SK-N-SH (cell line): ENCODE data around the gene TCN2. TPM values are rescaled to one million over a fixed set of nuclear protein-coding genes. Genes with fewer than 3 reads are reported as not detected.

ENCODE experiments used
- CTCF ChIA-PET: fragments of 300-600, 350-600 bp; formaldehyde crosslinking; extraction: SDS; loops from one replicate; lab custom pipeline; 2021; lab: Yijun Ruan, JAX
- POLR2A ChIA-PET: fragments of 350-600 bp; sonication (Branson Sonifier 250); formaldehyde crosslinking; extraction: SDS; loops from one replicate; lab custom pipeline; 2020; ENCODE audit warnings: antibody characterized with exemption, inconsistent platforms; lab: Yijun Ruan, JAX
- DNase-seq: peaks from one replicate; pipeline ENCODE4 v3.0.0; 2012
- H2AFZ ChIP-seq: fragments of 200-600 bp; sonication (generic); 2 replicates; pipeline ENCODE4 v1.8.1; 2016; ENCODE audit warnings: antibody characterized with exemption, mild to moderate bottlenecking, low read depth
- H3F3A ChIP-seq: fragments of 200-600 bp; sonication (generic); replicated peaks from 2 replicates; pipeline ENCODE3; 2016; ENCODE audit warnings: antibody characterized with exemption, mild to moderate bottlenecking; ENCODE audit not compliant: insufficient read depth
- H3K27ac ChIP-seq, 2 experiments: fragments of 200-500 bp in 1 of 2; fragments of 200-600 bp in 1 of 2; sonication (Bioruptor generic) in 1 of 2; sonication (generic), shearing (Covaris generic) in 1 of 2; 2 replicates each; pipeline versions ENCODE4 v1.5.1 to v1.6.1; 2014 to 2016; ENCODE audit warnings: low read depth in 2 of 2, inconsistent platforms in 1 of 2, low read length in 1 of 2, mild to moderate bottlenecking in 1 of 2, mixed read lengths in 1 of 2
- H3K27me3 ChIP-seq: fragments of 200-600 bp; sonication (generic), shearing (Covaris generic); 2 replicates; pipeline ENCODE4 v1.6.1; 2016; ENCODE audit warnings: mixed run types; ENCODE audit not compliant: insufficient read depth
- H3K36me3 ChIP-seq, 2 experiments: fragments of 200-500 bp in 1 of 2; fragments of 200-600 bp in 1 of 2; sonication (Bioruptor generic) in 1 of 2; sonication (generic) in 1 of 2; replicated peaks in 1 of 2; 2 replicates each; pipeline versions ENCODE3 to v1.5.1; 2014 to 2016; ENCODE audit warnings: low read length in 1 of 2, mild to moderate bottlenecking in 1 of 2; ENCODE audit not compliant: insufficient read depth in 2 of 2, control insufficient read depth in 1 of 2
- H3K4me1 ChIP-seq, 2 experiments: fragments of 200-500 bp in 1 of 2; fragments of 200-600 bp in 1 of 2; sonication (Bioruptor generic) in 1 of 2; sonication (generic), shearing (Covaris generic) in 1 of 2; 2 replicates each; pipeline versions ENCODE4 v1.5.1 to v1.6.1; 2014 to 2016; ENCODE audit warnings: low read depth in 1 of 2, low read length in 1 of 2, mixed run types in 1 of 2; ENCODE audit not compliant: insufficient read depth in 2 of 2, control insufficient read depth in 1 of 2
- H3K4me2 ChIP-seq: fragments of 200-600 bp; sonication (generic), shearing (Covaris generic); 2 replicates; pipeline ENCODE4 v1.6.1; 2017; ENCODE audit warnings: mixed run types
- H3K4me3 ChIP-seq, 2 experiments: fragments of 200-500 bp in 1 of 2; fragments of 200-600 bp in 1 of 2; sonication (Bioruptor generic) in 1 of 2; sonication (generic), shearing (Covaris generic) in 1 of 2; 2 replicates each; pipeline versions ENCODE4 v1.5.1 to v1.8.1; 2014 to 2016; ENCODE audit warnings: low read depth in 2 of 2, inconsistent platforms in 1 of 2, low read length in 1 of 2, mild to moderate bottlenecking in 1 of 2, mixed read lengths in 1 of 2, moderate library complexity in 1 of 2
- H3K79me2 ChIP-seq: fragments of 200-600 bp; sonication (generic); 2 replicates; pipeline ENCODE4 v1.8.1; 2017; ENCODE audit warnings: mild to moderate bottlenecking; ENCODE audit not compliant: insufficient read depth
- H3K9ac ChIP-seq: fragments of 200-600 bp; sonication (generic); 2 replicates; pipeline ENCODE4 v1.6.1; 2017; ENCODE audit warnings: mixed run types
- H3K9me2 ChIP-seq: fragments of 200-600 bp; sonication (generic); 2 replicates; pipeline ENCODE4 v1.6.1; 2017; ENCODE audit warnings: mixed run types
- H3K9me3 ChIP-seq: fragments of 200-600 bp; sonication (generic); 2 replicates; pipeline ENCODE4 v1.6.1; 2017; ENCODE audit warnings: mixed run types, mild to moderate bottlenecking, moderate library complexity
- H4K20me1 ChIP-seq: fragments of 200-600 bp; sonication (generic); 2 replicates; pipeline ENCODE4 v1.6.1; 2017; ENCODE audit warnings: mild to moderate bottlenecking, mixed run types; ENCODE audit not compliant: insufficient read depth
- EP300 ChIP-seq, 2 experiments: IDR thresholded peaks; 2 replicates each; pipeline versions ENCODE4 v1.4.0 to v1.6.1; 2012; ENCODE audit warnings: borderline replicate concordance in 1 of 2, low read depth in 1 of 2, low read length in 1 of 2
- EZH2phosphoT487 ChIP-seq: fragments of 200-600 bp; sonication (generic); IDR thresholded peaks from 2 replicates; pipeline ENCODE4 v1.6.1; 2017; ENCODE audit warnings: low read depth, mixed run types, mild to moderate bottlenecking, antibody characterized with exemption, moderate library complexity, borderline replicate concordance
- FOXM1 ChIP-seq: IDR thresholded peaks from 2 replicates; pipeline ENCODE4 v1.4.0; 2012; ENCODE audit warnings: low read depth, mild to moderate bottlenecking
- GABPA ChIP-seq: IDR thresholded peaks from 2 replicates; pipeline ENCODE4 v1.4.0; 2012; ENCODE audit warnings: low read depth, mild to moderate bottlenecking
- GATA2 ChIP-seq: sonication (generic); formaldehyde crosslinking; IDR thresholded peaks from 2 replicates; pipeline ENCODE4 v1.5.0; 2020; ENCODE audit warnings: mild to moderate bottlenecking, missing genetic modification reagents
- MXI1 ChIP-seq: IDR thresholded peaks from 2 replicates; pipeline ENCODE4 v1.6.1; 2012; ENCODE audit warnings: mild to moderate bottlenecking, low read depth, low read length, improper control_type of control experiment
- PBX3 ChIP-seq: IDR thresholded peaks from 2 replicates; pipeline ENCODE4; 2012
- POLR2AphosphoS5 ChIP-seq: IDR thresholded peaks from 2 replicates; pipeline ENCODE4 v1.6.1; 2012; ENCODE audit warnings: low read depth, low read length
- RFX5 ChIP-seq: IDR thresholded peaks from 2 replicates; pipeline ENCODE4 v1.6.1; 2012; ENCODE audit warnings: mild to moderate bottlenecking, improper control_type of control experiment, low read length
- RXRA ChIP-seq: IDR thresholded peaks from 2 replicates; pipeline ENCODE4 v1.4.0; 2012; ENCODE audit warnings: low read depth, mild to moderate bottlenecking, borderline replicate concordance
- SIN3A ChIP-seq: IDR thresholded peaks from 2 replicates; pipeline ENCODE4 v1.6.1; 2012; ENCODE audit warnings: low read depth, mild to moderate bottlenecking, low read length, moderate library complexity, borderline replicate concordance
- SMC3 ChIP-seq: IDR thresholded peaks from 2 replicates; pipeline ENCODE4 v1.6.1; 2012; ENCODE audit warnings: low read depth, low read length, improper control_type of control experiment
- USF1 ChIP-seq: IDR thresholded peaks from 2 replicates; pipeline ENCODE4 v1.4.0; 2012; ENCODE audit warnings: low read depth, borderline replicate concordance
- USF2 ChIP-seq: fragments of 150-350 bp; IDR thresholded peaks from 2 replicates; pipeline ENCODE4 v1.6.1; 2017; ENCODE audit warnings: antibody characterized with exemption, low read length, low read depth, borderline replicate concordance
- WGBS: methylation state at CpG from one replicate; pipeline ENCODE4 v1.1.6; 2017; ENCODE audit warnings: low lambda C conversion rate; 5-methylcytosine and 5-hydroxymethylcytosine counted together
- polyA plus RNA-seq, 3 experiments: library from polyadenylated mRNA; depleted of rRNA; stranded (reverse); fragments of >200 nt; gene quantifications; 2 replicates each; pipeline ENCODE4 v1.2.3, GENCODE V29; 2012
- TF ChIP-seq, protein P1 (sequence below): IDR thresholded peaks from 2 replicates; pipeline ENCODE4 v1.4.0; 2012; ENCODE audit warnings: low read depth
- TF ChIP-seq, protein P2 (sequence below): IDR thresholded peaks from 2 replicates; pipeline ENCODE4 v1.4.0; 2012; ENCODE audit warnings: low read depth, borderline replicate concordance

TCN2 gene
- polyA plus RNA-seq, 1 of the 3 experiments (the other 2 are of a cell fraction) = 4.1 TPM

DNA sequence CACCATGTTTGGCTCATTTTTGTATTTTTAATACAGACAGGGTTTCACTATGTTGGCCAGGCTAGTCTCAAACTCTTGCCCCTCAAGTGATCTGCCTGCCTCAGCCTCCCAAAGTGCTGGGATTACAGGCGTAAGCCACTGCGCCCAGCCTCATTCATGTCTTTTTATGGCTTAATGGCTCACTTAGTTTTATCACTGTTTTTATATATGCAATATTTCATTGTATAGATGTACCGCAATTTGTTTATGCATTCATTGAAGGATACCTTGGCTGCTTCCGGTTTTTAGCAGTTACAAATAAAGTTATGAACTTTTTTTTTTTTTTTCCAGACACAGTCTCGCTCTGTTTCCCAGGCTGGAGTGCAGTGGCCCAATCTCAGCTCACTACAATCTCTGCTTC is 5.5 kb upstream of the TCN2 start:
- TF ChIP-seq FOXM1 (no peak), RXRA (no peak), SMC3 (no peak), POLR2AphosphoS5 (no peak), EP300 (IDR thresholded peaks at IDR 0.05; ENCODE audit: borderline replicate concordance in 1 of 2, low read depth in 1 of 2, low read length in 1 of 2) (no peak), EZH2phosphoT487 (no peak), USF1 (no peak), GATA2 (CRISPR knock-in tag) (no peak), GABPA (no peak), RFX5 (no peak), MXI1 (no peak), USF2 (no peak), SIN3A (no peak), PBX3 (no peak)
- TF ChIP-seq, protein P1, sequence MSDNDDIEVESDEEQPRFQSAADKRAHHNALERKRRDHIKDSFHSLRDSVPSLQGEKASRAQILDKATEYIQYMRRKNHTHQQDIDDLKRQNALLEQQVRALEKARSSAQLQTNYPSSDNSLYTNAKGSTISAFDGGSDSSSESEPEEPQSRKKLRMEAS = no peak
- TF ChIP-seq, protein P2, sequence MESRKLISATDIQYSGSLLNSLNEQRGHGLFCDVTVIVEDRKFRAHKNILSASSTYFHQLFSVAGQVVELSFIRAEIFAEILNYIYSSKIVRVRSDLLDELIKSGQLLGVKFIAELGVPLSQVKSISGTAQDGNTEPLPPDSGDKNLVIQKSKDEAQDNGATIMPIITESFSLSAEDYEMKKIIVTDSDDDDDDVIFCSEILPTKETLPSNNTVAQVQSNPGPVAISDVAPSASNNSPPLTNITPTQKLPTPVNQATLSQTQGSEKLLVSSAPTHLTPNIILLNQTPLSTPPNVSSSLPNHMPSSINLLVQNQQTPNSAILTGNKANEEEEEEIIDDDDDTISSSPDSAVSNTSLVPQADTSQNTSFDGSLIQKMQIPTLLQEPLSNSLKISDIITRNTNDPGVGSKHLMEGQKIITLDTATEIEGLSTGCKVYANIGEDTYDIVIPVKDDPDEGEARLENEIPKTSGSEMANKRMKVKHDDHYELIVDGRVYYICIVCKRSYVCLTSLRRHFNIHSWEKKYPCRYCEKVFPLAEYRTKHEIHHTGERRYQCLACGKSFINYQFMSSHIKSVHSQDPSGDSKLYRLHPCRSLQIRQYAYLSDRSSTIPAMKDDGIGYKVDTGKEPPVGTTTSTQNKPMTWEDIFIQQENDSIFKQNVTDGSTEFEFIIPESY = no peak
- Histone ChIP-seq H3K36me3 (no peaks in the 10 kb centered on the region), H3K27ac (no peak overlapping the region), H3K4me3 (no peak overlapping the region), H4K20me1 (no peaks in the 10 kb centered on the region), H3K9me2 (no peaks in the 10 kb centered on the region), H3K9ac (no peak overlapping the region), H2AFZ (no peak overlapping the region), H3F3A (peaks cover 4% of the 10 kb centered on the region), H3K4me2 (no peak overlapping the region), H3K4me1 (peaks cover 2 to 6% of the 10 kb centered on the region in 2 experiments; a peak in 2 of 4 replicates), H3K9me3 (no peaks in the 10 kb centered on the region), H3K79me2 (no peaks in the 10 kb centered on the region), H3K27me3 (no peaks in the 10 kb centered on the region)
- POLR2A ChIA-PET = interaction anchor here (0.7 kb wide), 1 partner anchor 10 kb away, joined by 3 read pairs; no protein-coding TSS in a partner anchor
- DNase-seq = no peak
- 77% methylated on average over 5 of the region's 5 CpGs for WGBS
- CTCF ChIA-PET = interaction anchor here (0.7 to 2.4 kb wide), 12 partner anchors 8 to 175 kb away, joined by 3 to 13 read pairs (median 4); no protein-coding TSS in a partner anchor
